Measurements from ENCODE around the gene LRFN2. TPM values are rescaled to one million over a fixed set of nuclear protein-coding genes. Genes with fewer than 3 reads are reported as not detected.

Gene LRFN2
- total RNA-seq, 3 donors from 2014 or later (not counting 1 experiment from before 2014, with no cell fraction given): 3.0 to 3.6 (median 3.5) TPM

- Histone ChIP-seq H3K4me3 (ENCODE audit: low read length) (no peak overlapping the region), H3K27me3 (ENCODE audit: control insufficient read depth, insufficient read depth, low read length) (no peaks in the 10 kb centered on the region), H3K27ac (ENCODE audit: low read length) (no peak overlapping the region), H3K9me3 (ENCODE audit: control insufficient read depth, insufficient read depth, low read length) (no peaks in the 10 kb centered on the region), H3K4me1 (ENCODE audit: control insufficient read depth, insufficient read depth, low read length) (peaks cover 14% of the 10 kb centered on the region), H3K36me3 (ENCODE audit: control insufficient read depth, insufficient read depth, low read length) (no peaks in the 10 kb centered on the region)
- Mint-ChIP-seq H3K9me3 (no peaks in the 10 kb centered on the region), H3K27ac (peak overlapping the region in 1 of 2 donors; percentile 72), H3K36me3 (no peaks in the 10 kb centered on the region), H3K27me3 (ENCODE audit: low read depth in 2 of 2) (peaks cover 3 to 8% of the 10 kb centered on the region in 2 donors), H3K4me3 (no peak overlapping the region), H3K4me1 (peaks cover 35 to 47% of the 10 kb centered on the region in 2 donors)
- no peak for DNase-seq
- ATAC-seq: no peak
- TF ChIP-seq CTCF (IDR thresholded peaks at IDR 0.05): no peak
- intact Hi-C loops (cut with micrococcal nuclease): no loop called here
- WGBS (ENCODE audit: insufficient coverage): 94% methylated on average over 40 of the region's 40 CpGs
These were observed 195.2 kb downstream of the LRFN2 start for GRCh38 chr6:40391851-40392517.

GRCh38 chr6:40391086-40391485 lies 196.1 kb downstream of the LRFN2 start:
- intact Hi-C loops (cut with micrococcal nuclease): no loop called here
- Histone ChIP-seq H3K27ac (ENCODE audit: low read length) (no peak overlapping the region), H3K36me3 (ENCODE audit: control insufficient read depth, insufficient read depth, low read length) (no peaks in the 10 kb centered on the region), H3K4me1 (ENCODE audit: control insufficient read depth, insufficient read depth, low read length) (peaks cover 14% of the 10 kb centered on the region), H3K4me3 (ENCODE audit: low read length) (no peak overlapping the region), H3K27me3 (ENCODE audit: control insufficient read depth, insufficient read depth, low read length) (no peaks in the 10 kb centered on the region), H3K9me3 (ENCODE audit: control insufficient read depth, insufficient read depth, low read length) (no peaks in the 10 kb centered on the region)
- TF ChIP-seq CTCF (IDR thresholded peaks at IDR 0.05): no peak
- Mint-ChIP-seq H3K9me3 (no peaks in the 10 kb centered on the region), H3K4me3 (no peak overlapping the region), H3K27me3 (ENCODE audit: low read depth in 2 of 2) (peaks cover 3 to 8% of the 10 kb centered on the region in 2 donors), H3K27ac (peak overlapping the region; percentile 41 to 72), H3K4me1 (peaks cover 43 to 50% of the 10 kb centered on the region in 2 donors), H3K36me3 (no peaks in the 10 kb centered on the region)
- ATAC-seq (peak; percentile 63 to 81 (median 76)), DNase-seq (peak in 1 of 2 donors; percentile 46)
- no CpG with 5 or more reads among the region's 3 CpGs for WGBS (ENCODE audit: insufficient coverage)

DNA sequence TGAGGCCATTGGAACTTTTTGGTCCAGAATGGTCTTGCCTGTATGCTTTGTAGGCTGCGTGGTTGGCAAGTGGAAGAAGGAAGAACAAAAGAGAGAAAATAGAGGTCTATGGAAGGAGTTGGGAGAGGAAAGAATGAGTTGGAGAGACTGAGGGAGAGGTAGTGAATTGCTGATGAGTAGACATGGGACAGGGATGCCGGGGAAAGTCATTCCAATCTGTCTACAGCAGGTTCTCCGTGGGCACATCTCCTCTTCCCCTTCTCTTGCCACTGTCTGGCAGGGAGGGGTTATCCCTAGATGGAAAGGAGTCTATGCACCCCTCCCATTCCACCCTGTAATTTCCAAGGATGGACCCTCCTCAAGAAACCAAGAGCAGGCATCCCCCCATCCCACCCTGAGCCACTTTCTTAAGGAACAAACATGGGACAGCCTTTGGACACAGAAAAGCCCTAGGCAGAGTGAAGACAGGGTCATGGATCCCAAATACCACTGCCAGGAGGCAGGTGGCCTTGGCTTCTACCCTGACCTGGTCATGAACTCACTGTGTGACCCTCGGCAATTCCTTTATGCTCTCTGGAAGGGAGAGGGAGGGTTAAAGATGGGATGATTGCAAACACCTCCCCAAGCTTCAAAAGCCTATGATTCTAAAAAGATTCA lies 196.9 kb downstream of the LRFN2 start:
- Mint-ChIP-seq H3K27ac (peak overlapping the region; percentile 53 to 74), H3K27me3 (ENCODE audit: low read depth in 2 of 2) (peaks cover 3 to 8% of the 10 kb centered on the region in 2 donors), H3K4me1 (peaks cover 43 to 50% of the 10 kb centered on the region in 2 donors), H3K36me3 (no peaks in the 10 kb centered on the region), H3K4me3 (no peak overlapping the region), H3K9me3 (no peaks in the 10 kb centered on the region)
- Histone ChIP-seq H3K9me3 (ENCODE audit: control insufficient read depth, insufficient read depth, low read length) (no peaks in the 10 kb centered on the region), H3K27me3 (ENCODE audit: control insufficient read depth, insufficient read depth, low read length) (no peaks in the 10 kb centered on the region), H3K4me3 (ENCODE audit: low read length) (no peak overlapping the region), H3K27ac (ENCODE audit: low read length) (no peak overlapping the region), H3K4me1 (ENCODE audit: control insufficient read depth, insufficient read depth, low read length) (peaks cover 14% of the 10 kb centered on the region), H3K36me3 (ENCODE audit: control insufficient read depth, insufficient read depth, low read length) (no peaks in the 10 kb centered on the region)
- TF ChIP-seq CTCF (IDR thresholded peaks at IDR 0.05): no peak
- DNase-seq (no peak), ATAC-seq (no peak)
- intact Hi-C loops (cut with micrococcal nuclease): no loop called here
- WGBS (ENCODE audit: insufficient coverage): 75% methylated on average over 3 of the region's 4 CpGs

All from natural killer cell (primary cell).